Right kidney (tissue), 9 donors: ENCODE measurements around the gene CRYGN.

ENCODE experiments used
- DNase-seq: peaks from one replicate; pipeline ENCODE4 v3.0.0-alpha.2; 2016
- long read RNA-seq, 8 donors: transcript quantifications; one replicate each; lab custom pipeline, GENCODE V29; 2026

The CRYGN gene
- long read RNA-seq, donor 1, result 0 reads
- long read RNA-seq, donor 2, partial matches to known transcripts, result 0 of 1 reads
- long read RNA-seq, donor 2, other reads (novel, unspliced or antisense), result 0 of 1 reads
- long read RNA-seq, donor 3, result 0 reads
- long read RNA-seq, donor 4, result 0 reads
- long read RNA-seq, donor 5, result 0 reads
- long read RNA-seq, donor 6, result 0 reads
- long read RNA-seq, donor 7, partial matches to known transcripts, result 0 of 1 reads
- long read RNA-seq, donor 7, other reads (novel, unspliced or antisense), result 0 of 1 reads
- long read RNA-seq, donor 8, partial matches to known transcripts, result 0 of 1 reads
- long read RNA-seq, donor 8, other reads (novel, unspliced or antisense), result 0 of 1 reads

GRCh38 chr7:151439855-151440798 lies at the start of gene CRYGN:
Gene CRYGN, minus strand, starts transcription at chr7:151440141. Its CDS starts 224 bp downstream, at chr7:151439917.
- DNase-seq, result peak; percentile 77

GRCh38 chr7:151489498-151489897 lies 49.6 kb upstream of the CRYGN start:
- DNase-seq, result no peak

DNA sequence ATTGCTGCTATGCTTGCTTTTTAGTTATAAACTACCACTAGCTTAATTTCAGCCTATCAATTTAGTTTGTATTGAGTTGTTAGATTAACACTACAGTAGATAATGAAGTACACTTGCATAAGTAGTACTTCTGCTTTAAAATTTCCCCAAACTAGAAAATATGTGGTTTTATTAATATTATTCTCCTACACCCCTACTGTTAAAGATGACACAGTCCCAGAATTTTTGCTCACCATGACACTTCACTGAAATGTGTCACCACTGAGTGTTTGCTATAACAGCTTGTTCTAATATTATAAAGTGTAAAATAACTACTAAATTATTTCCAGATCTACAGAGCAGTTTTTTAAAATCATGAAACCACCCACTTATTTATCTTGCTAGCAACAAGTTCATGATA lies 48.2 kb upstream of the CRYGN start:
- DNase-seq, result no peak

GRCh38 chr7:151487228-151487627 lies 47.3 kb upstream of the CRYGN start:
- DNase-seq, result no peak

DNA sequence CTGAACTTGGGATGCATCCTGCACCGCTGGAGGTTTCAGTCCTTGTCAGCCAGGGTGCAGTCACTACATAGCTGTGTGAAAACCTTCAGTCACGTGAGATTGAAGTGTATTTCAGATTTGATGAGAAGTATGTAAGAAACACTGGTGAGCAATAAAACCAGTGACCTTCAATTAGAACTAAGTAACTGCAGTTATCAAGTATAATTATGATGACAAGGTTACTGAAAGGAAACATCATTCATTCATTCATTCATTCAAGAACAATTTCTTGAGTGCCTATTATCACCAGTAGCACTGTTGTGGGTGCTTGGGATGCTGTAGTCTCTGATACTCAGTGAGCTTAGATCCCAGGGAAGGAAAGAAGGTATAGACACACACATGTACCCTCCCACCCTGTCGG lies 46.1 kb upstream of the CRYGN start:
- DNase-seq, result no peak

- no peak for DNase-seq
Measured at GRCh38 chr7:151484971-151485707, 45.2 kb upstream of the CRYGN start.

- DNase-seq, result no peak
Measured at GRCh38 chr7:151483711-151483983, 43.7 kb upstream of the CRYGN start.

DNA sequence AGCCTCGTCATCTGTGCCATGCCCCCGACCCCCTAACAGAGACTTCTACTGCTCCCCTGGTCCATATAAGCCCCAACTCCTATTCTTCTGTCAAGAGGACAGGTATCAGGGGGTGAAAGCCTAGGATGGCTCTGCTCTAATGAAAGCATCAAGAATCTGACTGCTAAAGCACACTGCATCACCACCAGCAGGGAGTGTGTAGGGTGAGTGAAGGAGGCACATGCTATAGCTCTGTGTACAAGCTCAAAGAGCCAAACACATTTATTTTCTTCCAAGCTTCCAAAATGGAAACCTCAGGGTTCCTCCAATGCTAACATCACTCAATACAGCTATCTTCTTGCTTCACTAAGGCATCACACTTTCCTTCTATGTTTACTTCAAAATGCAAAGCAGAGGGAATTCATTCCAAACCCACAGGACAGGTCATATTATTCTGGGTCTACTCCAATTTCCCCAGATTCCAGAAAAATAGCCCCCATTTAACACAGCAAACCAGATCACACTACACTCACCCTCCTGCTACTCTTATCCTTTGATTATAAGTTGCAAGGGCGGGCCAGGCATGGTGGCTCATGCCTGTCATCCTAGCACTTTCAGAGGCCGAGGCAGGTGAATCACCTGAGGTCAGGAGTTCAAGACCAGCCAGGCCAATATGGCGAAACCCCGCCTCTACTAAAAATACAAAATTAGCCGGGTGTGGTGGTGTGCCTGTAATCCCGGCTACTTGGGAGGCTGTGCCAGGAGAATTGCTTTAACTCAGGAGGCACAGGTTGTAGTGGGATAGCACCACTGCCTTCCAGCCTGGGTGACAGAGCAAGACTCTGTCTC lies 43.2 kb upstream of the CRYGN start:
- no peak for DNase-seq

- no peak for DNase-seq
Measured at GRCh38 chr7:151481650-151482505, 41.9 kb upstream of the CRYGN start.

- DNase-seq, result no peak
Measured at GRCh38 chr7:151477867-151478266, 37.9 kb upstream of the CRYGN start.

- no peak for DNase-seq
Measured at GRCh38 chr7:151472644-151473380, 32.9 kb upstream of the CRYGN start.

GRCh38 chr7:151470711-151471110 lies 30.8 kb upstream of the CRYGN start:
- no peak for DNase-seq

GRCh38 chr7:151469281-151469680 lies 29.3 kb upstream of the CRYGN start:
- no peak for DNase-seq

DNA sequence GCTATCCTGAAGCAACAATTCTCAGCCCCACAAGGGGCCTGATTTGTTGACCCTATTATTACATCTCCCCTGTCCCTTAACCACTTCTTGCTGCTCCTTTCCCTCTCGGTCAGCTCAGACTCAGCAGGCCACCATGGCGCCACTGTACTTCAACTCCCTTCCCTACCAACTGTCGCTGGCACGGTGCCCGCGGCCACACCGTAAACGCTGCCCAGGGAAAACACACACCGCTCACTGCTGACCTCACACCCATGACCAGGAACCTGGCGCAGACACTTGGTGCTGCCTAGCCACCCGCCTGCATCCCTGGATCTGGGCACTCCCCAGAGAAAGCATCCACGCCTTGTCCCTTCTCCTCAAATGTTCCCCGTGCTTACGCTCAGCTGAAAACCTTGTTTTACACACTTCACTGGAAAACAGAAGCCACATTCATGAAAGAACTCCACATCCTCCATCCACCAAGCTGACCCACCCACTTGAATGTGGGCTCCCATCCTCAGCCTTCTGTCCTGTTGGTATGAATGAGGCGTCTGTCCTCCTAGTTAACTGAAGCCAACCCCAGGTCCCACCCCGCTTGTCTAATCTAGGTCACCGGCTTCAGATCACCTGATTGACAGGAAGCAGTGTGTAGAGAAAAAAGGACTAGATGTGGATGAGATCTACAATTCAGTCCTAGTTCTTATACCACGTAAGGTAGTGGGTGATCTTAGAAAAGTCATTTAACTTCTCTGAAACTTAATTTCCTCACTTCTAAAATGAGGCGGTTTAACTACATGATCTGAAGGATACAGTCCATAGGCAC lies 28.5 kb upstream of the CRYGN start:
- no peak for DNase-seq

DNA sequence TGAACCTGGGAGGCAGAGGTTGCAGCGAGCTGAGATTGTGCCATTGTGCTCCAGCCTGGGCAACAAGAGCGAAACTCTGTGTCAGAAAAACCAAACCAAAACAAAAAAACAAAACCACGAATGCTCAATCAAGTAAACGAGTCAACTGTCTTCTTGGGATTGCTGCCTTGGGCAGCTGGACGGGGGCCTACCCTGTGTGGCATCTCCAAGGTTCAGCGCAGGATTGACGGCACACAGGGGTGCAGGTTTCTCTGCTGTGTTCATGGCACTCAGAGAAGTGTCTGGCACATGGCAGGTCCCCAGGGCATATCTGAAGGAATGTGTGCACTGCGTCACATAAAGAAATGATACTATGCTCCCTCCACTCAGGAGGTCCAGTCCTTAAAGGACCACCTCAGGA lies 25.2 kb upstream of the CRYGN start:
- DNase-seq, result no peak

- DNase-seq, result no peak
Measured at GRCh38 chr7:151462306-151462779, 22.4 kb upstream of the CRYGN start.

- DNase-seq, result no peak
Measured at GRCh38 chr7:151461942-151462230, 21.9 kb upstream of the CRYGN start.

DNA sequence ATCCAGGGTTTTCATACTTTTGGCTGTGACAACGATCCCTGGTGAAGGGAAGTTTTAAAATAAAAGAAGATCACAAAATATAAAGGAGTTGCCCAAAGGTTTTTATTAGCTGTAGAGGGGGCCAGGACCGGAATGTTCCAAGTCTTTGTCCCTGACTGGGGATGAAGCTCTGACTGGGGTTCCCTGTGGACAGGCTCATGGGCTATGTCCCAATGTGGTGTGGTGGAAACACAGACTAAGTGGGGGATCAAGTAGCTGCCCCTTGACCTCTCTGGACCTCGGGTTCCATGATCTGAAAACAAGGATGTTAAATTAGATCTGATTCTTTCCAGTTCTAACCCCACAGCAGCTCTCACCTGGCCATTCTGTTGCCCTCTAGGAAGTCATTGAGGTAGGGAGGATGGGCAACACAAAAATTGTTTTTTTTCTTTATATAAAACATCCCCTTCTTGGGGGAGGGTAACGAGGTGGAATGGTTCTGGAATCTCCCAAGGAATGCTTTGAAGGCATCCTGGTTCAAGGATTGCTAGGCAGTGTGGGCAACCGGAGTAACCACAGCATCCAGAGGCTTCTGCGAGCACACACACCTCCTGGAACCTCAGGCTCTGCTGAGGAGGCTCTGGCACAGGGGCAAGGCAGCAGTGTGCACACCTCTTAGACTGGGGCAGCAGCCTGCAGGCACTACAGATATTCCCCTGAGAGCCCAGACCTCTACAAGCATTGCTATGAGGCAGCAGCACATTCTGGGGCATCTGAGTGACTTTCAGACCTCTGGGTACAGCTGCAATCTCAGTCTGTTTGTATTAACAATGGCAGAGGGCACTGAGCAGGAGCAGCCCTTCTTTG lies 21.4 kb upstream of the CRYGN start:
- no peak for DNase-seq

DNA sequence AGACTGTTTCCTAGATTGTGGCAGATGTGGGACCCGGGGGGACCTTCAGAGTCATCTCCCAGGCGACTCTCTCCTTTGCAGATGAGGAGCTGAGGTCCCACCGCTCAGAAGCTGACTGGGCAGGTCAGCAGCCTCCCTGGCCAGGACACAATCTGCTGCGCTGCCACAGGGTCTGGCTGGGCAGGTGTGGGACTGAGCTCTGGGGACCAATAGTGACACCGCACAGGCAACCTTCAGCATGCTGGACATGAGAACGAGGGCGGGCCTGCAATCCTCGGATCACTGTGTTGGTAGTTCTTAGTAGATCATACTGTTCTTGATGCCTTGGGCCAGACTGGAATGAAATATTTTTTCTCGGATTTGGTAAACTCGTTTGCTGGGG lies 20.5 kb upstream of the CRYGN start:
- no peak for DNase-seq
